Smooth muscle cell of the brain vasculature (primary cell): ENCODE results near the gene ZFC3H1.
A peak's percentile ranks its signal among the peaks of the same experiment; 100 is the strongest.

Source experiments
- DNase-seq: peaks from one replicate; pipeline ENCODE4 v3.0.0-alpha.2; 2012; ENCODE audit warnings: low read depth, low spot score

ZFC3H1 gene

DNA sequence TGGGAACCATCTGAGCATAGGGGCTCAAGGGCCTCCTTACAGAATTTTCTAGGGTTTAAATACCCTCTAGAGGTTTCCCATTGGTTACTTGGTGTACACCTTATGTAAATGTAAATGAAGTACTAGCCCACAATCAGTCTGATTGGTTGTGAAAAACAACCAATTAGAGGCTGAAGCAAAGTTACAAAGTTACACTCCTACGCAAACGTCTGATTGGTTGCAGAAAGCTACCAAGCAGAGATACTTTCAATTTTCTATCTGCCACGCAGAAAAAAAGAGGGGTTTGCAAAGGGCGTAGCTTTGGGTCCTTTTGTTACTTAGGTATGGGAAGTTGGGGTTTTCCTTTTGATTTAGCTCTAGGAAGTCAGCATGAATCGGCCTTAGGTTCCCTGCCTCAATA is 20.4 kb upstream of the ZFC3H1 start:
- DNase-seq = no peak

- no peak for DNase-seq
Measured at GRCh38 chr12:71683633-71684032, 20.0 kb upstream of the ZFC3H1 start.

DNA sequence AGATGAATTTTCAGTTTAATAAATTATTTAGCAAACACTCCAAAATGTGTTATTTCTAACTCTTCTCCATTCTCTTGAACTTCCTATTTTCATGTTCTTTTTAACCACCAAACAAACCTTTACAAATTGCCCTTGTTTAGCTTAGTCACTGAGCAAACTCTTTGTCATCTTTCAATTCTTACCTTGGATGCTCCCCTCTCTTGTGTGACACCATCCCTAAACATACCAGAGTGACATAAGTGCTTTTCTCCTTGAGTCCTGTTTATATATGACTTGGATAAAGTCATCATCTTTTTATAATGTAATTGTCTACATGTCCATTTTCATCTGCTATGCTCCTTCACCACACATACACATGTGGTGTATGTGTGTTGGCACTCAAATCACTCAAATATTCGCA is 18.8 kb upstream of the ZFC3H1 start:
- DNase-seq = no peak

DNA sequence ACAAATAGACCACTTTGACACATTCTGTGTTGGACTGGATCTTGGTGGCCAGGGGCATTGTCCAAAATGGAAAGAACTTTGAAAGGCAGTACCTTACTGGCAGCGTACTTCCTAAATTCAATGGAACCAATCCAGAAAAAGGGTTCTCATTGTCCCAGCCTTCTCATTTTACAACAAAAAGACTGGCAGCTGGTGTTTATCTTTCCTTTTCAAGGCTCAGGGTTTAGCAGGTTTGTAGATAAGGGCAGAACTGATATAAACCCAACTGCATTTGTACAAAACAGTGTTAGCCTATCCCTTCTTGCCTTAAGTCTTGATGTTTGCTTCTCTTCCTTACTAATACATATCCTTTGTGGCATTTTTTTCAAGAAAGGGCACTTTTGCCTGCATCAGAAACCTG is 8.2 kb upstream of the ZFC3H1 start:
- DNase-seq = no peak

- no peak for DNase-seq
Measured at GRCh38 chr12:71671311-71671710, 7.7 kb upstream of the ZFC3H1 start.

- no peak for DNase-seq
Measured at GRCh38 chr12:71666259-71666658, 2.6 kb upstream of the ZFC3H1 start.

- DNase-seq = no peak
Measured at GRCh38 chr12:71665090-71665463, 1.4 kb upstream of the ZFC3H1 start.

DNA sequence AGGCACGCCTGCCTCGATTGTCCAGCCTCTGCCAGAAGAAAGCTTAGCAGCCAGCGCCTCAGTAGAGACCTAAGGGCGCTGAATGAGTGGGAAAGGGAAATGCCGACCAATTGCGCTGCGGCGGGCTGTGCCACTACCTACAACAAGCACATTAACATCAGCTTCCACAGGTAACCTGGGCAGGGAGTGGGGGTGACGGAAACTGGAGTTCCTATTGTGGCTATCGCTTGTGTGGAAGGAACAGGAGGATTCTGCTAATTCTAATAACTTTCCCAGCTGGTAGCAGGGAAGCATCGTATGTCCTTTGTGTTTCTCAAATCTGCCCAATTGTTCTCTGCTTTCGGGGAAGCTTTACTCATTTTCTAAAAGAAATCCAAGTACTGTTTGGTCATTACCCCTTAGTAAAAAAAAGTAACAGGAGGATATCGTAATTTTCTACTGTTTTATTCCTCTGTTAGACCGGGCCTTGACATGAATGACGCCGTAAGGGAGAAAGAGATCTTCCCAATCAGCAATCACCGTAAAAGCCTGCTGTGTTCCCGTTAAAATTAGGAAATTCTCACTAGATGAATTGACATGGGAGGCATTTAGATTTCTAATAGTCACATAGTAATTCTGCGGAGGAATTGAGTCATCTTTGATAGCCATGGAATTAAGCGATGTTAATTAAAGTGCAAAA is 902 bp upstream of the ZFC3H1 start:
- no peak for DNase-seq

GRCh38 chr12:71662849-71663560 is 643 bp downstream of the ZFC3H1 start:
- DNase-seq = peak; percentile 6

GRCh38 chr12:71661977-71662530 is 1.6 kb downstream of the ZFC3H1 start:
- DNase-seq = no peak

DNA sequence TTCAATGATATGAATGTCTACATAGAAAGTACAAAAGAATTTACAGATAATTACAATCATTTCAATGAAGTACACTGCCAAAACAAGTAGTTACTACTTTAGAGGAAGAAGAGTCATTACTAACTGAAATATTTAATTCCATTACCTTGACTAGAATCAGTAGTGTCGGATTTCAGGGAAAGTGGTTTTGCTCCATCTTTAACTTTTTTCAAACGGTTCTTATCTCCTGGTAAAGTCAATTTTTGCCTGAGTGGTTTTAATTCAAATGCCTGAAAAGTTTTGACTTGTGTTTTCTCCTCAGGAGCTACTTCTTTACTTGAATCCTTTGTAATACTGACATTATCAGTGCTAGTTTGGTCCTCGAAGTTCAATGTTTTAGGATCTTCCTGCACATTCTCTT is 6.9 kb downstream of the ZFC3H1 start:
- no peak for DNase-seq

DNA sequence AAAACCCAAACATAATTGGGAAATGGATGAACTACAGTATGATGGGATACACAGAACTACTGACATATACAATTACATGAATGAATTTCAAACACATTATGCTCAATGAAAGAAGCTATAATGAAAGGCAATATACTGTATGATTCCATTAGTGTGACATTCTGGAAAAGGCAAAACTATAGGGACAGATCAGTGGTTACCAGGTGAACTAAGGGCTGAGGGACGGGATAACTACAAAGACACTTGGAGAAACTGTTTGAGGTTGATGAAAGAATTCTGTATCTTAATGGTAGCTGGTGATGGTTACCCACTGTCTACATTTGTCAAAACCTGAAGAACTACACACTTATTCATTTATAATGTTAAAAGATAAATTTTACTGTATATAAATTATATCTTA is 7.7 kb downstream of the ZFC3H1 start:
- DNase-seq = no peak

DNA sequence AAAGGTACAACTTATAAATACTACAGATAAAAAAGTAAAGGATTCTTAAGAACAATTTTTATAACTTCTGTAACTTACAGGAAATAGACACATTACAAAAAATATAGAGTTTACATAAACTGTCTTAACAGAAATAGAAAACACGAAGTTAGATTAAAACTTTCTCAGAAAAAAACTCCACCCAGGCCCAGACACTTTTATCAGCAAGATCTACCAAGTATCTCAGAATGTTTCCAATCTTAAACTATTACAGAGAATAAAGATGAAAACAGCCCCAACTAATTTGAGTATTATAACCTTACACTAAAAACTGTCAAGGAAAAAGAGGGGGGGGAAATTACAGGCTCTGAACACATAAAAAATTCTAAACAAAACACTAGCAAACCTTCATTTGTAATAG is 8.2 kb downstream of the ZFC3H1 start:
- no peak for DNase-seq

DNA sequence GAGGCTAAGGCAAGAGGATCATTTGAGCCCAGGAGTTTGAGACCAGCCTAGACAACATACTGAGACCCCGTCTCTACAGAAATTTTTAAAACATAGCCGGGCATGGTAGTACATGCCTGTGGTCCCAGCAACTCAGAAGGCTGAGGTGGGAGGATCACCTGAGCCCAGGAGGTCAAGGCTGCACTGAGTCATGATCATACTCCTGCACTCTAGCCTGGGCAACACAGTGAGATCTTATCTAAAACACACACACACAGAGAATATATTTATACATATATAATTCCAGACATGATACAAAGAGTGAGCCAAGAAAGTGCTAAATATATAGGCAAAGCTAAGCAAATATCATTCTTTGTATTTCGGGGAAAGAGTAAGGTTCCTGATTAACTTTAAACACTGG is 9.4 kb downstream of the ZFC3H1 start:
- DNase-seq = no peak

- no peak for DNase-seq
Measured at GRCh38 chr12:71653137-71653536, 10.5 kb downstream of the ZFC3H1 start.

DNA sequence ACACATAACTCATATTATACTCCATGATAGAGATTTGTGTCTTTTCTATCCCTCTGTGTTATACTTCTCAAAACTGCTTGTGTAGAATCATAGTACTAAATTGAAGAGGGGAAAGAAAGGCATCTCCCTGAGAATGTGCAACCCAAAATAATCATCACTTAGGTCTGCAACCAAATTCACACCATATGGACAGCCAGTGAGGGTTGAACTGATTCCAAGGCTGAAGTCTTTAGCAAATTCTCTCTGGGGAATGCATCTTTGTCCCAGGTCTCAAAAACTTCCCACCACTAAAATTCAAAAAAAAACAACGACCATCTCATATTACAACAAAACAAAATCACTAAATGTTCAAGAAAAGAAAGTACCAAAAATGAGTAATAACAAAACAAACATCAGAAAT is 11.0 kb downstream of the ZFC3H1 start:
- DNase-seq = no peak

DNA sequence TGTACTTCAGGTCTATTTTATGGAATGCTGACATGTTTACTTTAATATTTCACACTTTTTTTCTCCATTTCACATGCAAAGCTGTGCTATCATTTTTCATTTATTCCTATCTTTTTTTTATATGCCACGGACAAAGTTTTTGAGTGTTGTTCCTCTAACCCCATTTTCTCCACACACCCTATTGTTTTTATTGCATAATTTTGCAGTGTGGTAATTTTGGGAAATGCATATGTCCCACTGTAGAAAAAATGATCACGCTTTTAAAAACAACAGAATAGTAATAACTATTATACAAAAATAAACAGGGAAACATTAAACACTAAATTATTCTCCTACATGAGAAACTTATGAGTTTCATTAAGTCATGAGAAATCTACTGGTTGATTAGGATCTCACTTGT is 14.2 kb downstream of the ZFC3H1 start:
- DNase-seq = no peak

- no peak for DNase-seq
Measured at GRCh38 chr12:71648537-71648936, 15.1 kb downstream of the ZFC3H1 start.

DNA sequence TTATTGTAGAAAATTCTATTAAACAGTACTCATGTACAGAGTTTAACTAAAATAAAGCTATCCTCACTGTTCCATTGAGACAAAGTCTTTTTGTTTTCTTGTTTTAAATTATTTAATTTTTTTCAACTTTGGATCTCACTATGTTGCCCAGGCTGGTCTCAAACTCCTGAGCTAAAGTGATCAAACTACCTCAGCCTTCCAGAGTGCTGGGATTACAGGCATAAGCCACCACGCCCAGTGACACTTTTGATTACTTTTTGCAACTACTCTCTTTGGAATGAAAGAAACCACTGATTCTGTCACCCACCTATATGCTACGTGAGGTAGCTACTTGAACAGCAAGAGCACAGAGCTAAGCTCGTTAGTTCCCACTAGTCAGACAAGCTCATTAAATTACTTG is 17.1 kb downstream of the ZFC3H1 start:
- DNase-seq = no peak

DNA sequence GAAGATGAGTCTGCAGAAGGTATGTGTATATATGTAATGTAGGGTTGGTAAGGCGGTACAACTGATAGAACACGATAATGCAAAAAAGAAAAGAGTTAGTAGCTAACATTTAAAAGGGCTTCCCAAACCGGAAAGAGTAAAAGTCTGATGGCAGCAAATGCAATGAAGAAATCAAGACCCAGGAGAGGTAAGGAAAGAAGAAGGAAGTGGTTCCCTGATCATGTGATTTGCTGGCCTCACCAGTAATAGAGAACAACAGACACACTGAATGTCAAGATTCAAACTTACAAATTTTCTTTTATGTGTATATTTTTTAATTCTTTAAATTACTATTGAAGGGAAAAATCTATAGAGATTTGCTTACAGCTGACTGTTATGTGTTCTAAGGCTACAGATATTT is 18.4 kb downstream of the ZFC3H1 start:
- DNase-seq = no peak

DNA sequence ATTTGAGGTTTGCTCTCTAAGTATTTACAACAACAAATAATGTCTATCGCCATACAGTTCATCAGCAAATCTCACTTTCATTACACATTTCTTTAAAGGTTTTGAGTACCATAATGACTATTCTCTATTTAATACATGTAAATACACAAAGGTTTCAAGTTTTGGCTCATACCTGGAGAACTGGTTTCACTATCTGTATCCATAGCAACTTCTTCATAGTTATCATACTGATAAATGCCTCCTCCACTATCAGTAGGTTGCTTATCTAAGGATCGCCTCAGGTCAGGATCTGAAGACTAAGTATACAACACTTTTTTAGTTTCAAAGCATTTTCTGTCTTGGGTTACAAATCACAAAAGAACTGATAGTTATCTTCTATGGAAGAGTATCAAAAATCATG is 21.4 kb downstream of the ZFC3H1 start:
- DNase-seq = no peak

- DNase-seq = no peak
Measured at GRCh38 chr12:71641390-71641789, 22.3 kb downstream of the ZFC3H1 start.

DNA sequence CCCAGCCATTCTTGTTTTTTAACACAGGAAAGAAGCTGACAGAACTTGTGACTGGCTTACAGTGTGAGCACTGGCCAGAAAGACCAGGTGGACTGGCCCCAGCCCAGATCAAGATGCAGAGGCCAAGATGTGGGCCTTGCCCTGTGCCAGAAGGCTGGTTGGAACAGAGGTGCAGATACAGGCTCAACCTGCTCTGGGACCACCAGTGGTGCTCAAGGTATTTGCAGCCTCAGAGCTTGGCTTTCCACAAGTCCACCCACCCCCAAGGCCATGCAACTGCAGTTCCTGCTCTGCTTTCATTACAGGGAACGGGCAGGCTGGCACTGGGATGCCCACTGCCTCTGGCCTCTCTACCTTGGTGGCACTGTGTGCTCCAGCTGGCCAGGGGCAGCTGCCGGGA is 23.3 kb downstream of the ZFC3H1 start:
- DNase-seq = no peak
